Neural progenitor cell (in vitro differentiated cells): ENCODE results near the gene SIGLEC9.

ENCODE experiments used
- EZH2 ChIP-seq: fragments of 200-600 bp; sonication (generic); IDR thresholded peaks from 2 replicates; pipeline ENCODE4 v1.6.1; 2017; ENCODE audit warnings: antibody characterized with exemption, mild to moderate bottlenecking, moderate library complexity
- EZH2phosphoT487 ChIP-seq: fragments of 200-600 bp; sonication (generic); IDR thresholded peaks from 2 replicates; pipeline ENCODE4 v1.6.1; 2017; ENCODE audit warnings: antibody characterized with exemption
- TF ChIP-seq, protein P1 (sequence below): fragments of 200-600 bp; sonication (generic); IDR thresholded peaks from 2 replicates; pipeline ENCODE4 v1.5.1; 2017; ENCODE audit warnings: antibody characterized with exemption, mild to moderate bottlenecking

DNA sequence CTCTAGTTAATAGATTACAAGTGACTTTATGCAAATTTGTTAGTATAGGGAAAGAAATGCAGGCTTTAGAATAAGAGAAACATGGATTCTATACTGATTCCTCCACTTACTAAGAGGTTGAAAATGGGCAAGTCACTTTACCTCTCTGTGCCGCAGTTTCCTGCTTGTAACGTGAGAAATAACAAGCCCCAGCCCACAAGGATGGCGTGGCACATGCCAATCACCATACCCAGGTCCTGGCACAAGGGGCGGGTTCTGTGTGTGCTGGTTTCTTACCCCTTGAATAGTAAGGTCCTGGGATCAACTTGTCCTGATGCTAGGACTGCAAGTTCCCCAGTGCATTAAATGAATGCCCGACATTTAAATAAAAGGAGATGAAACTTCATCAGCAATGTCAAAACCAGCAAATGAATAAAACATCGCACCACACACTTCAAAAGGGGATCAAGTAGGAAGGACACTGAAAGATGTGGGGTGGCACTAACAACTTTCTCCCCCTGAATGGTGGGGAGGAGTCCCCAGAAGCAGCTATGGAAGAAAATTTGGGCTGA lies 7.9 kb upstream of the SIGLEC9 start:
- TF ChIP-seq, protein P1, sequence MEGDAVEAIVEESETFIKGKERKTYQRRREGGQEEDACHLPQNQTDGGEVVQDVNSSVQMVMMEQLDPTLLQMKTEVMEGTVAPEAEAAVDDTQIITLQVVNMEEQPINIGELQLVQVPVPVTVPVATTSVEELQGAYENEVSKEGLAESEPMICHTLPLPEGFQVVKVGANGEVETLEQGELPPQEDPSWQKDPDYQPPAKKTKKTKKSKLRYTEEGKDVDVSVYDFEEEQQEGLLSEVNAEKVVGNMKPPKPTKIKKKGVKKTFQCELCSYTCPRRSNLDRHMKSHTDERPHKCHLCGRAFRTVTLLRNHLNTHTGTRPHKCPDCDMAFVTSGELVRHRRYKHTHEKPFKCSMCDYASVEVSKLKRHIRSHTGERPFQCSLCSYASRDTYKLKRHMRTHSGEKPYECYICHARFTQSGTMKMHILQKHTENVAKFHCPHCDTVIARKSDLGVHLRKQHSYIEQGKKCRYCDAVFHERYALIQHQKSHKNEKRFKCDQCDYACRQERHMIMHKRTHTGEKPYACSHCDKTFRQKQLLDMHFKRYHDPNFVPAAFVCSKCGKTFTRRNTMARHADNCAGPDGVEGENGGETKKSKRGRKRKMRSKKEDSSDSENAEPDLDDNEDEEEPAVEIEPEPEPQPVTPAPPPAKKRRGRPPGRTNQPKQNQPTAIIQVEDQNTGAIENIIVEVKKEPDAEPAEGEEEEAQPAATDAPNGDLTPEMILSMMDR = no peak
- TF ChIP-seq EZH2 = no peak
- no peak for TF ChIP-seq EZH2phosphoT487
